Memory B cell (primary cell): ENCODE data around the gene MGAT4B.
A peak's percentile ranks its signal among the peaks of the same experiment; 100 is the strongest.
"Not testable (repeated sequence)": the region's sequence is repeated elsewhere in the genome, so short reads cannot be mapped to it uniquely, and the experiment has no call there.

ENCODE experiments used
- ATAC-seq: fragments of 150-1000 bp; cut with Tn5 transposase; 2 replicates; pipeline ENCODE4 v1.10.0; 2021; ENCODE audit warnings: low read depth, mild to moderate bottlenecking, moderate library complexity
- DNase-seq, 2 donors: peaks; one replicate each; pipeline ENCODE4 v3.0.0; 2022; ENCODE audit warnings: low spot score in 2 of 2
- H3K27ac Mint-ChIP-seq: one replicate; pipeline ENCODE4 v1.8.0; 2022; ENCODE audit warnings: mild to moderate bottlenecking, moderate library complexity, mixed read lengths
- H3K27me3 Mint-ChIP-seq: one replicate; pipeline ENCODE4 v1.8.0; 2022; ENCODE audit warnings: mixed read lengths
- H3K36me3 Mint-ChIP-seq: one replicate; pipeline ENCODE4 v1.8.0; 2022; ENCODE audit warnings: mild to moderate bottlenecking, mixed read lengths
- H3K4me1 Mint-ChIP-seq: one replicate; pipeline ENCODE4 v1.8.0; 2022; ENCODE audit warnings: mixed read lengths
- H3K4me3 Mint-ChIP-seq: one replicate; pipeline ENCODE4 v1.8.0; 2022; ENCODE audit warnings: mild to moderate bottlenecking, moderate library complexity, mixed read lengths
- H3K9me3 Mint-ChIP-seq: one replicate; pipeline ENCODE4 v1.8.0; 2022; ENCODE audit warnings: mixed read lengths

Gene MGAT4B

DNA sequence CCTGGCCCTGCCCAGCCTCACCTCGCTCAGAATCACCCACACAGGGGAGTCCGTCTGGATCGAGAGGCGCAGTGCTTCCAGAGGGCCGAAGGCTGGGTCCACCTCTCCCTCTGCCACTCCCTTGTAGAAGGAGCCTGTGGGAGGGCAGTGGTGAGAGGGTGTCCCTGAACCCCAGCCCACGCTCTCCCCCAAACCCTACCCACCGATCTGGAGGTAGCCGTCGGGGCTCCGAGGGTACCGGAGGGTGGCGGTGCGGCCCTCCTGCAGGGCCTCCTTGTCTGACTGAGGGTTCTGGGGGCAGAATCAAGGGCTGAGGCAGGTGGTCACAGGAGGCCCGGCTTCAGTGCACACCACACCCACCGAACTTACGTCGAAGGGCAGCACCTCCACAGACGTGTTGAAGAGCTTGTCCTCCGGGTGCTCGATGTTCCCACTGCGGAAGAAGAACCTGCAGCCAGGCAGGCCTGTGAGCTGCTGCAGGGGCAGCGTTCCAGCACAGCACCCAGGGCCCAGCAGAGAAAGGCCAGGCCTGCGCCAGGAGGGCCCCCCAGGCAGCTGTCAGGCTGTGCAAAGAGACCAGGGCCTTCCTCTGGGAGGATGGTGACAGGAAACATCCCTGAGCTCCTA lies 8.4 kb downstream of the MGAT4B start:
- DNase-seq (no peak), ATAC-seq (no peak)
- H3K36me3 Mint-ChIP-seq = peaks cover 6% of the 10 kb centered on the region
- H3K9me3 Mint-ChIP-seq = no peaks in the 10 kb centered on the region
- H3K27me3 Mint-ChIP-seq = no peaks in the 10 kb centered on the region
- peaks cover 27% of the 10 kb centered on the region for H3K4me1 Mint-ChIP-seq
- H3K27ac Mint-ChIP-seq = no peak overlapping the region
- no peak overlapping the region for H3K4me3 Mint-ChIP-seq

- H3K4me3 Mint-ChIP-seq = no peak overlapping the region
- H3K9me3 Mint-ChIP-seq = no peaks in the 10 kb centered on the region
- DNase-seq (no peak), ATAC-seq (no peak)
- peaks cover 29% of the 10 kb centered on the region for H3K4me1 Mint-ChIP-seq
- H3K36me3 Mint-ChIP-seq = peaks cover 6% of the 10 kb centered on the region
- no peaks in the 10 kb centered on the region for H3K27me3 Mint-ChIP-seq
- no peak overlapping the region for H3K27ac Mint-ChIP-seq
These were observed 8.9 kb downstream of the MGAT4B start for GRCh38 chr5:179797741-179798140.

DNA sequence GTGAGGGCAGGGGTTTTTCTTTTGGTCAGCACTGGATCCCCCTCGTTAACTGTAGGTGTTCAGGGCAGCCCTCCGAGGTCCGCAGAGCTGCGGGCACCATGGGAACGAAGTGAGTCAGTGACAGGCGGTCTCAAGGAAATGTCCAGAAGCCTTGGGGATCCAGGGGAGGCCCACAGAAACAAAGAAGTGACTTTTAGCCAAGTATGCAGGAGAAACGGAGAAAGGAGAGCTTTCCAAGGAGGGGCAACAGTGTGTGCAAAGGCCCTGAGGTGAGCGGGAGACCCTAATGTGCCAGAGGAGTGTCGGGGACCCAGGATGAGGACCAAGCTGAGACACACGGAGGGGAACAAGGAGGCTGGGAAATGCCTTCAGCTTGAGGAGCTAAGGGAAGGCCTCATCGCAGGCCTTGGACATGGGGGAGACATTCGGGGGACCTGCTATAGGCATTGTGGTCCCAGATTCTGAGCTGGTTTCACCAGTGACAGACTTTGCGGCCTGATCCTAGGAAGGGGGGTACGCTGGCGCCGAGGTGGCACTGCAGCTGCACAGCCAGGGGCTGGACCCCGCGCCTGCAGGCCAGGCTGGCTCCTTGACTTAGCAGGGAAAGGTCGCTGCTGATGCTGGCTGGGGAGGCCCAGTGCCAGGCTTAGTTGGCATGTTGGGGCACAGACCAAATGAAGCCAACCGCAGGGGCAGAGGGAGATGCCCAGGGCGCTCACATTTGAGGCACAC lies 9.6 kb downstream of the MGAT4B start:
- Mint-ChIP-seq H3K9me3 (no peaks in the 10 kb centered on the region), H3K4me3 (peak overlapping the region; percentile 75), H3K36me3 (peaks cover 6% of the 10 kb centered on the region), H3K27ac (peak overlapping the region; percentile 32), H3K27me3 (no peaks in the 10 kb centered on the region), H3K4me1 (peaks cover 31% of the 10 kb centered on the region)
- ATAC-seq (no peak), DNase-seq (no peak)

GRCh38 chr5:179795863-179796833 lies 10.5 kb downstream of the MGAT4B start:
- peaks cover 27% of the 10 kb centered on the region for H3K4me1 Mint-ChIP-seq
- no peaks in the 10 kb centered on the region for H3K9me3 Mint-ChIP-seq
- peaks cover 4% of the 10 kb centered on the region for H3K36me3 Mint-ChIP-seq
- peak overlapping the region; percentile 75 for H3K4me3 Mint-ChIP-seq
- H3K27me3 Mint-ChIP-seq = no peaks in the 10 kb centered on the region
- H3K27ac Mint-ChIP-seq = peak overlapping the region; percentile 32
- ATAC-seq (peak; percentile 78), DNase-seq (peak; percentile 70 to 82)

GRCh38 chr5:179795049-179795862 lies 11.4 kb downstream of the MGAT4B start:
- no peak for DNase-seq
- Mint-ChIP-seq H3K27me3 (no peaks in the 10 kb centered on the region), H3K4me1 (peaks cover 27% of the 10 kb centered on the region), H3K4me3 (peak overlapping the region; percentile 70), H3K27ac (no peak overlapping the region), H3K36me3 (peaks cover 4% of the 10 kb centered on the region), H3K9me3 (no peaks in the 10 kb centered on the region)
- no peak for ATAC-seq

GRCh38 chr5:179794575-179794974 lies 12.1 kb downstream of the MGAT4B start:
- Mint-ChIP-seq H3K4me1 (peaks cover 27% of the 10 kb centered on the region), H3K4me3 (peak overlapping the region; percentile 70), H3K9me3 (no peaks in the 10 kb centered on the region), H3K36me3 (peaks cover 4% of the 10 kb centered on the region), H3K27me3 (no peaks in the 10 kb centered on the region), H3K27ac (no peak overlapping the region)
- ATAC-seq (no peak), DNase-seq (no peak)

GRCh38 chr5:179794171-179794570 lies 12.5 kb downstream of the MGAT4B start:
- Mint-ChIP-seq H3K27ac (no peak overlapping the region), H3K9me3 (no peaks in the 10 kb centered on the region), H3K36me3 (peaks cover under 1% of the 10 kb centered on the region), H3K4me3 (peak overlapping the region; percentile 70), H3K4me1 (peaks cover 27% of the 10 kb centered on the region), H3K27me3 (no peaks in the 10 kb centered on the region)
- no peak for ATAC-seq
- no peak for DNase-seq

DNA sequence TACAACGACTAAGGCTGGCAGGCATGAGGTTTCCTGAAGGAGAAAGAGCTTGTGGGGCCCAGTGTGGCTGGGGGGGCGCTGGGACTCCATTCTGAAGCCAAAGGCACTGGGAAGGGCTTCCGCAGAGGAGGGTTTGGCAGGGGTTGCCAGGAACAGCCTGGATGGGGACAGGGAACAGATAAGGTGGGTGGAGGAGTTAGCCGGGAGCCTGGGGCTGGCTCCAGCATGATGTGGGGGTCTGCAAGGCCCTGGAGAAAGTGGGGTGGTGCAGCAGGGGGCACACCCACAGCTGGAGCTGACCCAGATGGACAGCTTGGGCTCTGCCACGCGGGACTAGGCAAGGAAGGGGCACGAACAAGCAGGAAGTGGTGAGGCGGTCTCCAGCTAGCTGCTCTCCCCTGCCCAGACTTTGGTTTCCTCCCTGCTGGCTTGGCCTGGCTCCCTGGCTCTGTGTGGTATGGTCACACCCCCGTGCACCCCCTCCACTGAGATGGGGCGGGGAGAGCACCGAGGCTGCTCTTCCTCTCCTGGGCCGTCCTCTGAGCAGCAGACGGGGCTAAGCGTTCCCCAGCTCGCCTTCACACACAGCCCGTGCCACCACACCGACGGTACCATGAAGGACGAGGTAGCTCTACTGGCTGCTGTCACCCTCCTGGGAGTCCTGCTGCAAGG lies 13.1 kb downstream of the MGAT4B start, which contains the start of gene LTC4S:
TSS of gene LTC4S (plus strand) at position 519 of the 672 bp plus-strand sequence. CDS start at position 614, 95 bp downstream.
- H3K27ac Mint-ChIP-seq = peak within 1 kb of the TSS; percentile 22
- DNase-seq (no peak), ATAC-seq (peak; percentile 32)
- H3K4me1 Mint-ChIP-seq = peaks cover 27% of the 10 kb centered on the region
- H3K36me3 Mint-ChIP-seq = no peaks in the 10 kb centered on the region
- no peaks in the 10 kb centered on the region for H3K27me3 Mint-ChIP-seq
- peak within 1 kb of the TSS; percentile 70 for H3K4me3 Mint-ChIP-seq
- H3K9me3 Mint-ChIP-seq = no peaks in the 10 kb centered on the region

DNA sequence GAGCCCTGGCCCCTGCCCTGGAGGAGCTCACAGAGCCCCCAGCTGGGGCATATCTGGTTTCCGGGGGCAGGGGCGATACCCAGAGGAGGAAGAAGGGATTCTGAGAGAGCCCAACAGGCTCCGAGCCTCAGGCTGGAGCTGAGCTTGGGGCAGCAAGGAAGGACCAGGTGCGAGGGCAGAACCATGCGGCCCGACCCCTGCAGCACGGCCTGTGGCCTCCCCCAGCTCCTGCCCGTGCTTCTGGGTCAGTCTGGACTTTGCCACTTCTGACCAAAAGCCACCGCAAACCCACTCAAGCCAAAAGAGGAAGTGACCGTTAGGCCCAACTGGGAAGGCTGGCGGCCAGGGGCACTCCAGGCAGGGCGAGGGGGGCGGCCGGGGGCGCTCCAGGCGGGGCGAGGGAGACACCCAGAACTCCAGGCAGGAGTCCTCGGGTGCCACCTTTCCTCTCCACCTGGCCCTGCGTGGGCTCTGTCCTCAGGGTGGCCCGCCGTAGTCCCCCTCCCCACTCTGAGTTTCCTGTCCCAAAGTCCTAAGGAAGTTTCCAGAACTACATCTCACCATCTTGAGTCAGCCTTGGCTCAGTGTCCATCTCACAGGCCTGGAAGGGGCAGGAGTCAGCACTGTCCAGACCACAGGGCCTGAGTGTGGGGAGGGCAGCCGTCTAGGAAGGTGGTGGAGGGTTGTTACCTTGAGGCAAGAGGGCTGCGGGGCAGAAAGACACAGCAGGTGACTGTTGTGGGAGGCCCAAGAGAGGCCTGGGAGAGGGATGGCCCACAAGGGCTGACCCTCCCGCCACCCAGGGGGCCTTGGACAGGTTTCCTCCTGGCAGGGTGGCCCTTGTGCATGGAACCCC lies 13.8 kb downstream of the MGAT4B start:
- Mint-ChIP-seq H3K36me3 (no peaks in the 10 kb centered on the region), H3K27ac (peak overlapping the region; percentile 22), H3K9me3 (no peaks in the 10 kb centered on the region), H3K27me3 (no peaks in the 10 kb centered on the region), H3K4me1 (peaks cover 27% of the 10 kb centered on the region), H3K4me3 (no peak overlapping the region)
- ATAC-seq (no peak), DNase-seq (no peak)

DNA sequence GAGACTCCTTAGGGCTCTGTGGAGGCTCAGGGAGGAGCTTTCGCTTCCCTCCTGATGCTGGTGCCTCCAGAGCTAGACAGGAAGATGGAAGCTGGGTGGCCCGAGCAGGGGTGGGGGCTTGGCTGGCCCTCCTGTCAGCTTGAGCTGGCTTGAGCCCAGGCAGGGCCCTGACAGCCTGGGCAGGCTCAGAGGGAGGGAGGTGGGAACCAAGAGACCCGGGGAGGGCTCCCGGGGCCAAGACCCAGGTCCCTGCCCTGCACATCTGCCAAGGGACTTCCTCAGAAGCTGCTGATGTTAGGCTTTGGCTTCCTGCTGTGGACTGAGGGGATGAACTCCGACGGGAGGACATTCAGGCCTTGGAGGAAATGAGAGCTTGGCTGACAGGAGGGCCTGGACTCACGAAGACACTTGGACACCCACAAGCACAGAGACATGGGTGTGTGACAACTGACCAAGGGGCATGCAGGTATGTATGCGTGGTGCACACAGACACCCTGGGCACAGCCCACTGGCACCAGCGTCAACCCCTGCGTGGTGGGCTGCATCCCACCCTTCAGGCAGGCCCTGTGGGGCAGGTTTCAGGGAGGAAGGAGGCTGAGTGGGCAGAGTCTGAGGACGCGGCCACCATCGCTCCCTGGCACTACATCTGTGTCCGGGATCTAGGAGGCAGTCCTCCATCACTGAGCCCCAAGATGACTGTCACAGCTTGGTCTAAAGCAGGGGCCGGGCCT lies 14.6 kb downstream of the MGAT4B start:
- Mint-ChIP-seq H3K4me3 (no peak overlapping the region), H3K9me3 (no peaks in the 10 kb centered on the region), H3K27me3 (no peaks in the 10 kb centered on the region), H3K4me1 (peaks cover 27% of the 10 kb centered on the region), H3K27ac (no peak overlapping the region), H3K36me3 (no peaks in the 10 kb centered on the region)
- ATAC-seq = no peak
- no peak for DNase-seq

DNA sequence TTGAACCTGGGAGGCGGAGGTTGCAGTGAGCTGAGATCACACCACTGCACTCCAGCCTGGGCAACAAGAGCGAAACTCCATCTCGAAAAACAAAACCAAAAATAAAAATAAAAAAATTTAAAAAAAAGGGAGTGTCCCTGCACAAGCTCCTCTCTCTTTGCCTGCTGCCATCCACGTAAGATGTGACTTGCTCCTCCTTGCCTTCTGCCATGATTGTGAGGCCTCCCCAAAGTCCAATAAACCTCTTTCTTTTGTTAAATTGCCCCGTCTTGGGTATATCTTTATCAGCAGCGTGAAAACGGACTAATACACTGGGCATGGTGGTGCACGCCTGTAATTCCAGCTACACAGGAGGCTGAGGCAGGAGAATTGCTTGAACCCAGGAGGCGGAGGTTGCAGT lies 17.4 kb downstream of the MGAT4B start:
- not testable (repeated sequence) for H3K4me3 Mint-ChIP-seq, ATAC-seq, H3K36me3 Mint-ChIP-seq, H3K27me3 Mint-ChIP-seq, H3K27ac Mint-ChIP-seq, H3K9me3 Mint-ChIP-seq, DNase-seq
- peaks cover 17% of the 10 kb centered on the region for H3K4me1 Mint-ChIP-seq
